Panc1 (cell line): ENCODE data around the gene SETD7.

ENCODE experiments used
- CTCF ChIP-seq: fragments of 450-650 bp; IDR thresholded peaks from 2 replicates; pipeline ENCODE4 v1.5.1; 2017; ENCODE audit warnings: mild to moderate bottlenecking
- POLR2AphosphoS5 ChIP-seq: IDR thresholded peaks from 2 replicates; pipeline ENCODE4 v1.6.1; 2012; ENCODE audit warnings: mild to moderate bottlenecking, low read depth, low read length, moderate library complexity
- REST ChIP-seq, 2 experiments: IDR thresholded peaks; 2 replicates each; pipeline ENCODE4 v1.6.1; 2011 to 2012; ENCODE audit warnings: low read depth in 2 of 2, control low read depth in 1 of 2, low read length in 1 of 2, mild to moderate bottlenecking in 1 of 2, moderate library complexity in 1 of 2; ENCODE audit not compliant: insufficient read depth in 1 of 2
- TCF7L2 ChIP-seq: IDR thresholded peaks from 2 replicates; pipeline ENCODE4 v1.6.1; 2011; ENCODE audit warnings: mild to moderate bottlenecking, low read depth, low read length, inconsistent platforms

GRCh38 chr4:139568206-139568955, 12.4 kb upstream of the SETD7 start:
- TF ChIP-seq CTCF (no peak), POLR2AphosphoS5 (no peak), REST (IDR thresholded peaks at IDR 0.05; ENCODE audit: insufficient read depth in 1 of 2, low read depth in 2 of 2, low read length in 1 of 2) (no peak), TCF7L2 (no peak)
